Kasumi-1 (cell line): ENCODE measurements around the gene GUCY1B1.

ENCODE experiments used
- DNase-seq, 2 experiments: peaks; one replicate each; lab custom pipeline; 2025; lab: John Stamatoyannopoulos, UW

The GUCY1B1 gene

DNA sequence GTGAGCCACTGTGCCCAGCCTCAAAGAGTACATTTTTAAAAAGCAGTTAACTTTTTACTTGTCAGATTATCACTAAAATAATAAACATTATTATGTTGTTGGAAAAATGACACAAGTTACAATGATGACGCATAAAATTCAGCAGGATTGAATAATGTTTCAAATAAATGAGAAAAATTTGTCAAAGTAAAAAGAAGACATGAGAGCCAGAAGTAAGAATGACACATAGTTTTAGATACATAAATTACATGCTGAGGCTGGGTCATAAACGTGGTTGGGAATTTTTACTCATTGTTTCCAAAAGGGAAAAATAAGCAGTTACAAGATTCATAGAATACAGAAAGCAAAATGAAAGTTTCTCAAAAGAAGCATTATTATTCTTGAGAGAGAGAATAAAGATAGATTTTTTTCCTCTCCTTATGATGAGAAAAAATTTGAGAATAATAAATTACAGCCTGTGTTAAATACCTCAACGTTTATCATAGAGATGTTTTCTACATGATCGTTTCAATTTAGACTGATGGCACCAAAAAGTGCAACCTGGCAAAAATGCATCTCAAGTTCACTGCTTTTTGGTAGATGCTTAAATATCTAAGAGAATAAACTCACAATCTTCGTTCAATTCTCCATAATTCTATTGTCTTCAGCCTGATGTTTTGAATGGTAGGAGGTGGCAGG, 40.4 kb downstream of the GUCY1B1 start:
- DNase-seq: no peak

DNA sequence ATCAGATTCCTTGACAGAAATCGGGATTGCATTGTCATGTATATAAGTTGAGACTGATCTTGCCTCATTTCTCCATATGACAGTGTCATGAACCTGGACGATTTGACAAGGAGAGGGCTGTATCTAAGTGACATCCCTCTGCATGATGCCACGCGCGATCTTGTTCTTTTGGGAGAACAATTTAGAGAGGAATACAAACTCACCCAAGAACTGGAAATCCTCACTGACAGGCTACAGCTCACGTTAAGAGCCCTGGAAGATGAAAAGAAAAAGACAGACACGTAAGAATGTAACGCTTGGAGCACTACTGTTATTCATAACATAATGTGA, 40.9 kb downstream of the GUCY1B1 start:
- no peak for DNase-seq

DNA sequence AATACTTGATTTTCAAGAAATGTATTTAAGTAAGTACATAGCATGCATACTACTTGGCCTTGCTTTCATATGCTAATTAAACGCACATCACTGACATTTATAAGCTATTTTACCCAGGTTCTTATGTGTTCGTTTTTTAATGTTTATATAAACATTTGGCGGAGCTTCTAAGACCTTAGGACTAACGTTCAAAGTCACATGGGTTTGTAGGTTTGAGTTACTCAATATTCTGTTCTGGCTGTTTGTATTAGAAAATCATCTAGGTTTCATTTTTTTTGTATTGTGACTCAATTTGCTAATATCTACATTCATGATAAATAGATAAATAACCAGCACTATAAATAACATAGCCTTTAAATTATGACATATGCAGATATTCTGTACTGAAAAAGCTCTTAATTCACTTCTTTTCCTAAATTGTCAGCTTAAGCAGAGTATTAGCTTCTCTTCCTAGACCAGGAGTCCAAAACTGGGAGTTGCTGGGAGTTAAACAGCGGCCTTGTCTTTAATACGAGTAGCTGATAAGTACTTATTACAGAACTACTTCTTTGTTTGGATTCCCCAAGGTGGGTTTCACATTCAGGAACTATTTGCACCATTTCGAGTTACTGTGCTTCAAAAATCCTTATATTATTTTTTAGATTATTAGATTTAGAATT, 42.0 kb downstream of the GUCY1B1 start:
- no peak for DNase-seq

DNA sequence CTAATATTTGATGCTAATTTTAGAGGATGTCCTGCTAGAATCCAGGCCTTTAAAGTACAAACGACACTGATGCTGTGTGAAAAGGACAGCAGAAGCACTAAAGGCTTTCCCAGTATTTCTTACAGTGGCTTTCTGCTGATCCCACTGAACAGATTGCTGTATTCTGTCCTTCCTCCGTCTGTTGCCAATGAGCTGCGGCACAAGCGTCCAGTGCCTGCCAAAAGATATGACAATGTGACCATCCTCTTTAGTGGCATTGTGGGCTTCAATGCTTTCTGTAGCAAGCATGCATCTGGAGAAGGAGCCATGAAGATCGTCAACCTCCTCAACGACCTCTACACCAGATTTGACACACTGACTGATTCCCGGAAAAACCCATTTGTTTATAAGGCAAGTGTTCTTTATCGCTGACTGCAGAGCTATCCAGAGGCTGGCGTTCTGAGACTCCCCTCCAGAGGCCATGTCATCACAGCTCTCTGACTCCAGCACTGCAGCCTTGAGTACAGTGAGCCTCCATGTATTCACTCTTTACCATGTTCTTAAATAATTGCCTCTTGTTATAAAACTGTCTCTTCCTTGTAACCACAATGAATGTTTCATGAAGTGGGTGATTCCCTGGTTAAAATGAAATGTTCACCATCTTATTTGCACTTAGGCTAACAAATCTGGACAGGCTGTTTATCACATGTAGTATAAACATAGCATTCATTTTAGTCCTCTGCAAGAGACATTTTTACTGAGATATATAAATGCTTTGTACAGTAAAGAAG, 43.6 kb downstream of the GUCY1B1 start:
- no peak for DNase-seq

GRCh38 chr4:155805016-155805415, 46.2 kb downstream of the GUCY1B1 start:
- DNase-seq: no peak

- DNase-seq: no peak
Observed at GRCh38 chr4:155807021-155807420, 48.2 kb downstream of the GUCY1B1 start.

DNA sequence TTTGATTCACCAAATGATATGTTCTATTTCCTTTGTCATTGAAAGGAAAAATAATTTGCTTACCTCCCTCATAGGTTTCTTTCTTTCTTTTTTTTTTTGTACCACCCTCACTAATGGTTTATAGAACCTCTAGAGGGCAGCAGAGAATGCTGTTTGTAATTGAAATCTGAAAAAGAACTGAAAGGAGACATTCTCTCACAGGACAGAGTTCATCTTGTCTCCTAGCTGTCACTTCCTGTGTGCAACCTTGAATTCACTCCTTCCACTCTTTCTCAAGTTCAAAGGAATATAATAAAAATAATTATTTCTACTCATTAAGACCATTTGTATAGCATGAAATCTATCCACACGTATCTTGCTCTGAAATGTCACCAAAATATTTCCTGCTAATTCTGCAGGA, 51.0 kb downstream of the GUCY1B1 start:
- peak; percentile 86 to 89 for DNase-seq

DNA sequence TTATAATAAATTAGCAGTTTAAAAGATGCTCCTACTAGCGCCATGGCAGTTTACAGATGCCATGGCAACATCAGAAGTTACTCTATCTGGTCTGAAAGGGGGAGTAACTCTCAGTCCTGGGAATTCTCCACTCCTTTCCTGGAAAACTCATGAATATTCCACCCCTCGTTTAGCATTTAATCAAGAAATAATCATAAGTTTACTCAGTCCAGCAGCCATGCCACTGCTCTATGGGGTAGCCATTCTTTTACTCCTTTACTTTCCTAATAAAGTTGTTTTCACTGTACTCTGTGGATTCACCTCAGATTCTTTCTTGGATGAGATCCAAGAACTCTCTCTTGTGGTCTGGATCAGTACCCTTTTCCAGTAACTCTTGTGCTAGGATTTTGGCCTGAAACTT, 52.3 kb downstream of the GUCY1B1 start:
- no peak for DNase-seq

DNA sequence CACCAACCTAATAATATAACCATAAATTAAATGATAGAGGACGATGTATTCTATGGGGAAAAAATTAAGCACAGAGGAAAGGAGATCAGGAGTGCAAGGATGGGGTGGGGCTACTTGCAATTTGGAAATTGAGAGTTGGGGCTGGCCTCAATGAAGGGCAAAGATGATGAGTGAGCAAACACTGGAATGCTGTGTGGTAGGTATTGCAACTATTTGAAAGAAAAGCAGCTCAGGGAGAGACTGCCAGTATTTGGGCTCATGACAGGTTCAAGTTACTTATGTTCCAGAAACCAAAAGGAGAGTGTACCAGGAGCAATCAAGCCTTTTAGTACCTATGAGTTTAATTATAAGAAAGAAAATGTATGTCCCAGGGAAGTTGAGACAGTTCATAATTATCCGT, 59.8 kb downstream of the GUCY1B1 start:
- DNase-seq: no peak

DNA sequence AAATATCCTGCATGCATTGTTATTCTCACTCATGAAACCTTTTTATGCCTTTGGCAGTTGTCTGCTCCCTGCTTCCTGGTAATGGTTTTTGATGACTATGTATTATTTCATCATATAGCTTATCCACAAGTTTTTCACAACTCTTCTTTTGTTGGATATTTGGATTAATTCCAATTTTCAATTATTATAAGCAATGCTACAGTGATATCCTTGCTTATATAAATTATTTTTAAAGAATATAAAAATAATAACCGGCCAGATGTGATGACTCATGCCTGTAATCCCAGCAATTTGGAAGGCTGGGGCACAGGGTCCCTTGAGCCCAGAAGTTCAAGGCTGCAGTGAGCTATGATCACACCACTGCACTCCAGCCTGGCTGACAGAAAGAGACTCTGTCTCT, 60.2 kb downstream of the GUCY1B1 start:
- no peak for DNase-seq

GRCh38 chr4:155820887-155821518, 62.2 kb downstream of the GUCY1B1 start:
- no peak for DNase-seq

GRCh38 chr4:155822572-155822971, 63.8 kb downstream of the GUCY1B1 start:
- DNase-seq: no peak

- DNase-seq: no peak
Observed at GRCh38 chr4:155828628-155829027, 69.8 kb downstream of the GUCY1B1 start.

- no peak for DNase-seq
Observed at GRCh38 chr4:155832664-155833063, 73.8 kb downstream of the GUCY1B1 start.

DNA sequence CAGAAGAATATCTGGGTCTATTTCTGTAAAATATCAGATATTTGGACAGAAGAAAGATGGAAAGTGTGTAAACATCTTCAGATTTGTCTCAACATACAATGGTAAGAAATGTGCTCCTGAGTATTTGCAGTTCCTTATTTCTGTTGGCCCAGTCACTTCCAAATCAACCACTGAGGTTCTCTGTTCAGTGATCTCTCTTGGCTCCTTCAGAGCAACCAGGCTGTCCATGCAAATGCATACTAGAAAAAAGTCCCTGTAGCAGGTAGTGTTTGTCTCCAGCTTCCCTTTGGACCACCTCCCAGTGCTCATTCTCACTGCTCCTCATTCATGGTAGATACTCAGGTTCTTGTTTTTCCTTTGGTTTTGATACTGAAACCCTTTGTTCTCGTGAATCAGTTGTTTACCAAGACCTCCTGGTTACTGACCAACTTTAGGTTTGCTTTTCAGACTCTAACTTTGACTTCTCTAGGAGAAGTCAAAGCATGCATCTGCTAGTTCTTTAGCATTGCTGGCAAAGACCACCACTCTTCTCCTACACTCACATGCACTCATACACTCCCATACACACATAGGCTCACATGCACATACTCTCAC, 78.5 kb downstream of the GUCY1B1 start:
- no peak for DNase-seq

DNA sequence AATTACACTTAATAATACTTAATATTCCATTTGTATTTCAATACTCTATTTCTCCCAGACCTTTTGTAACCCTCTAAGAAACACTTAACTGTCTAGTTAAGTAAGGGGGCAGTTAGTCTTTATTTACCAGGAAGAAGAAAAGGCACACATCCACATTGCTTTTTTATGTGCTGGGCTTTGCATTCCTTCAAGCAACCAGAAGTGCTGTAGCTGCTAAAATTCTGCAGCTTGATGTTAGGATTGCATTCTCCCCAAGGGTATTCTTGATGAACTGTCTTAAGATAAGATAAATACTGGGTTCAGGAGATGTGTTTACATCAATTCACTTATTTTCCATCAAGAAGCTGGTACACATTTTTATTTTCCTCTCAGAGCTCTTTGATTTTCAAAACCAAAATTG, 83.3 kb downstream of the GUCY1B1 start:
- DNase-seq: no peak

DNA sequence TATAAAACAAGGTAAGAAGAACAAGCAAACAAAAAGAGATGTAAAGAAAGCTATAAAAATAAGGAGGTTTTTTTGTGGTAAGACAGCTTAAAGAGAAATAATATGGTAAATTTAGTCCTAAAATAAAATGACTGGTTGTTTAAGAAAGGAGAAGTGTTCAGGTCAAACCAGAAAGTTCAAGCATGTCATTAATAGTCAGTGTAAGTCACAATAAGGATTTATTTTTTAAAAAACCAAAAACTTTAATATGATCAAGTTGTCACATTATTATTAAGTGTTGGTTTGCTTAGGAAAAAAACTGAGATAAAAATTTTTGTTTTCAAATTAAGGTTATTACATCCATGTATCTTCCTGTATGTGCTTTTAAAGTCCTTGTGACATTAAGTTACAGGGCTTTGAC, 88.1 kb downstream of the GUCY1B1 start:
- DNase-seq: peak in 1 of 2 experiments; percentile 11

DNA sequence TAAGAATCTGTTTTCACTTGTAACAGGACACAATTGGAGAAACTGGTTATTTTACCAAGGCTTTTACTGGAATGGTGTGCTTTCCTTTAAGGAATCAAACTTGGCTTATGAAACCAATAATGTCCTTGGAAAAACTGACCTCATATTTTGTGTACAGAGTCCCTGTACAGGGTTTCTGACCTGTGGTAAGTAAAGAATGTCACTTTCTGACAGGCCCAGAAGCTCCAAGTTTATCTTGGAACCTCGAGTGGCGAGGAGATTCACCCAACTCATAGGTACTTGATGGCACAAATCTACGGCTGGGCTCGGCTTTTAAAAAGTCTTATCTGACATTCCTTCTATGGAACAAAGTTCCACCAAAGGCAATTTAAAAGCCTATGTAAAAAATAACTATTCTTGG, 90.2 kb downstream of the GUCY1B1 start:
- DNase-seq: no peak

GRCh38 chr4:155853189-155853588, 94.4 kb downstream of the GUCY1B1 start:
- no peak for DNase-seq

DNA sequence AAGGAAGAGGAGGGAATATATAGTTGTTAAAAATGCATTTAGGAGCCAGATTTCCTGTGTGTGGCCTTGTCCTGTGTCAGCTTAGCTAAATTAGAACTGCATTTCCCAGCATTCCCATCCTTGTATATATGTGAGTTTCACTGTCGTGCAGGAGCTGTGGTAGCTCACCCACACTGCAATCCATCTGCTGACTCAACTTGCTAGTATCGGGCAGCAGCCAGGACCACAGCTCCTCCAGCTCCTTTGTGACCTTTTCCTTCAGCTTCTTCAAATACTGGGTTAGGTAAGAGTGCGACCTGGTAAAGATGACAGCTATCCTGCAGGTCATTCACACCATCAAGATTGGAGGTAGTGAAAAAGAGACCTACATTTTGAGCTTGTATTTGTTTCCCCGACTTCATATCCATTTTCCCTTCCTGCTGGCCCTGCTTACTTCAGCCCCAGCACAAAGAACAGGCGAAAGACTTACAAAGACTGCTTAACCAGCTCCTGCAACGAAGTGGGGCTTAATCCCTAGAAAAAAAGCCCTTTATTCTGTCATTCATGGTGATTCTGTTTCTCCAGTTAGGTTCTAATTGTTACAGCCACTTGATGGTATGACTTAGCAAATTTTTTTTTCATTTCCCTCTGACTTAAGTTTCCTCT, 95.9 kb downstream of the GUCY1B1 start:
- DNase-seq: no peak

GRCh38 chr4:155855897-155856296, 97.1 kb downstream of the GUCY1B1 start:
- DNase-seq: no peak
